Measurements from ENCODE around the gene PLEKHA5. TPM values are rescaled to one million over a fixed set of nuclear protein-coding genes. Genes with fewer than 3 reads are reported as not detected.

The PLEKHA5 gene
- total and polyA plus RNA-seq, 2 experiments from 2014 or later: 82.8 to 112 TPM

- TF ChIP-seq ZNF462 (CRISPR knock-in tag; IDR thresholded peaks at IDR 0.05) (no peak), POLR2AphosphoS5 (IDR thresholded peaks at IDR 0.05; ENCODE audit: low read depth) (no peak), ETS1 (IDR thresholded peaks at IDR 0.05) (no peak)
Observed at GRCh38 chr12:19153396-19153795, 23.9 kb downstream of the PLEKHA5 start (continued).

- Mint-ChIP-seq H3K4me3 (no peak overlapping the region), H3K36me3 (ENCODE audit: low read depth) (peaks cover 22% of the 10 kb centered on the region; the same call in 2 of the 3 replicates), H3K27ac (peak overlapping the region; percentile 69), H3K9me3 (no peaks in the 10 kb centered on the region), H3K4me1 (peaks cover 35% of the 10 kb centered on the region), H3K27me3 (ENCODE audit: insufficient read depth, low read depth, poor library complexity) (peaks cover 1% of the 10 kb centered on the region)
- no peak overlapping the region for H3K4me3 ChIP-seq
- peaks cover 32% of the 10 kb centered on the region for H3K4me1 ChIP-seq (ENCODE audit: insufficient read depth)
- H3K36me3 ChIP-seq (ENCODE audit: insufficient read depth): 0 out of 2 replicates have a peak, but pooled peaks cover under 1% of the 10 kb centered on the region
- no peaks in the 10 kb centered on the region for H3F3A ChIP-seq (replicated peaks; ENCODE audit: low read depth)
- peaks cover 11% of the 10 kb centered on the region; the same call in 1 of the 2 replicates for H4K20me1 ChIP-seq (replicated peaks; ENCODE audit: insufficient read depth)
- H2AFZ ChIP-seq: no peak overlapping the region
- peaks cover 100% of the 10 kb centered on the region for H3K79me2 ChIP-seq (replicated peaks; ENCODE audit: insufficient read depth)
- TF ChIP-seq EZH2phosphoT487 (IDR thresholded peaks at IDR 0.05; ENCODE audit: unreplicated experiment) (no peak), JUNB (IDR thresholded peaks at IDR 0.05; ENCODE audit: unreplicated experiment) (no peak), EZH2 (IDR thresholded peaks at IDR 0.05; ENCODE audit: low read depth, unreplicated experiment) (no peak), STAT1 (IDR thresholded peaks at IDR 0.05; ENCODE audit: unreplicated experiment) (no peak), REST (IDR thresholded peaks at IDR 0.05; ENCODE audit: unreplicated experiment) (no peak), POLR2AphosphoS5 (IDR thresholded peaks at IDR 0.05; ENCODE audit: low read depth) (no peak), ETS1 (IDR thresholded peaks at IDR 0.05) (no peak), NANOG (IDR thresholded peaks at IDR 0.05; ENCODE audit: borderline replicate concordance) (no peak)
- TF ChIP-seq, protein P1, sequence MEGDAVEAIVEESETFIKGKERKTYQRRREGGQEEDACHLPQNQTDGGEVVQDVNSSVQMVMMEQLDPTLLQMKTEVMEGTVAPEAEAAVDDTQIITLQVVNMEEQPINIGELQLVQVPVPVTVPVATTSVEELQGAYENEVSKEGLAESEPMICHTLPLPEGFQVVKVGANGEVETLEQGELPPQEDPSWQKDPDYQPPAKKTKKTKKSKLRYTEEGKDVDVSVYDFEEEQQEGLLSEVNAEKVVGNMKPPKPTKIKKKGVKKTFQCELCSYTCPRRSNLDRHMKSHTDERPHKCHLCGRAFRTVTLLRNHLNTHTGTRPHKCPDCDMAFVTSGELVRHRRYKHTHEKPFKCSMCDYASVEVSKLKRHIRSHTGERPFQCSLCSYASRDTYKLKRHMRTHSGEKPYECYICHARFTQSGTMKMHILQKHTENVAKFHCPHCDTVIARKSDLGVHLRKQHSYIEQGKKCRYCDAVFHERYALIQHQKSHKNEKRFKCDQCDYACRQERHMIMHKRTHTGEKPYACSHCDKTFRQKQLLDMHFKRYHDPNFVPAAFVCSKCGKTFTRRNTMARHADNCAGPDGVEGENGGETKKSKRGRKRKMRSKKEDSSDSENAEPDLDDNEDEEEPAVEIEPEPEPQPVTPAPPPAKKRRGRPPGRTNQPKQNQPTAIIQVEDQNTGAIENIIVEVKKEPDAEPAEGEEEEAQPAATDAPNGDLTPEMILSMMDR (conservative IDR thresholded peaks at IDR 0.05; ENCODE audit: low read depth in 2 of 2): no peak
- DNase-seq (ENCODE audit: low spot score): no peak
- H3K27ac ChIP-seq (ENCODE audit: low read depth): 0 out of 2 replicates have a peak overlapping the region, but pooled peaks have one; percentile 40
- H3K4me2 ChIP-seq: peak overlapping the region; percentile 15; the same call in 1 of the 2 replicates
- no peaks in the 10 kb centered on the region for H3K9me2 ChIP-seq (ENCODE audit: insufficient read depth)
- ATAC-seq: no peak
- no peaks in the 10 kb centered on the region for H3K27me3 ChIP-seq (ENCODE audit: insufficient read depth)
Observed at GRCh38 chr12:19154686-19155085, 25.2 kb downstream of the PLEKHA5 start.

Data from GM23338 (cell line).